PC-9 (cell line): Measurements from ENCODE around the gene SETD6. TPM values are rescaled to one million over a fixed set of nuclear protein-coding genes. Genes with fewer than 3 reads are reported as not detected.
A peak's percentile ranks its signal among the peaks of the same experiment; 100 is the strongest.

Experiments
- BruUV-seq: library from RNA; stranded (reverse); fragments of 400-500 nt; replicated peaks from 2 replicates; lab custom pipeline; 2021; lab: Mats Ljungman, UMichigan
- CTCF ChIA-PET: fragments of 300-600 bp; sonication (Branson Sonifier 250); formaldehyde crosslinking; loops from one replicate; lab custom pipeline; 2022; ENCODE audit warnings: antibody characterized with exemption; lab: Charles Lee
- POLR2A ChIA-PET: fragments of 300-600 bp; sonication (Branson Sonifier 250); formaldehyde crosslinking; loops from one replicate; lab custom pipeline; 2022; ENCODE audit warnings: antibody characterized with exemption; ENCODE audit not compliant: unreplicated experiment; lab: Charles Lee
- DNase-seq, 2 experiments: peaks; one replicate each; pipeline versions ENCODE4 v3.0.0 to v3.0.0-alpha.2; 2015 to 2022; ENCODE audit warnings: mixed read lengths in 1 of 2
- H2AFZ ChIP-seq: fragments of 200-600 bp; sonication (generic); 2 replicates; pipeline ENCODE4 v1.8.1; 2017; ENCODE audit warnings: antibody characterized with exemption
- H3F3A ChIP-seq: fragments of 200-600 bp; sonication (generic); 2 replicates; pipeline ENCODE4 v1.8.1; 2017; ENCODE audit warnings: antibody characterized with exemption, mild to moderate bottlenecking, low read depth; ENCODE audit not compliant: insufficient read depth
- H3K27ac ChIP-seq: fragments of 200-600 bp; sonication (generic); 2 replicates; pipeline ENCODE4 v1.6.1; 2016; ENCODE audit warnings: mixed run types
- H3K27me3 ChIP-seq: fragments of 200-600 bp; sonication (generic); 2 replicates; pipeline ENCODE4 v1.6.1; 2016; ENCODE audit warnings: low read depth, mixed run types; ENCODE audit not compliant: insufficient read depth
- H3K36me3 ChIP-seq: fragments of 200-600 bp; sonication (generic); 2 replicates; pipeline ENCODE4 v1.6.1; 2016; ENCODE audit warnings: low read depth, mixed run types
- H3K4me1 ChIP-seq: fragments of 200-600 bp; sonication (generic); replicated peaks from 2 replicates; pipeline ENCODE4 v1.6.1; 2016; ENCODE audit warnings: mixed run types; ENCODE audit not compliant: insufficient read depth
- H3K4me2 ChIP-seq: fragments of 200-600 bp; sonication (generic); 2 replicates; pipeline ENCODE4 v1.6.1; 2017; ENCODE audit warnings: mixed run types
- H3K4me3 ChIP-seq: fragments of 200-600 bp; sonication (generic); 2 replicates; pipeline ENCODE4 v1.6.1; 2016; ENCODE audit warnings: mixed run types
- H3K79me2 ChIP-seq: fragments of 200-600 bp; sonication (generic); 2 replicates; pipeline ENCODE4 v1.6.1; 2017; ENCODE audit warnings: low read depth, mixed run types
- H3K9me2 ChIP-seq: fragments of 200-600 bp; sonication (generic); 2 replicates; pipeline ENCODE4 v1.8.1; 2017; ENCODE audit warnings: mild to moderate bottlenecking; ENCODE audit not compliant: insufficient read depth
- H3K9me3 ChIP-seq: fragments of 200-600 bp; sonication (generic); 2 replicates; pipeline ENCODE4 v1.8.1; 2016; ENCODE audit warnings: low read depth; ENCODE audit not compliant: insufficient read depth
- H4K20me1 ChIP-seq: fragments of 200-600 bp; sonication (generic); 2 replicates; pipeline ENCODE4 v1.8.1; 2017; ENCODE audit not compliant: insufficient read depth
- CTCF ChIP-seq: fragments of 200-600 bp; sonication (generic); conservative IDR thresholded peaks from 2 replicates; pipeline ENCODE4 v1.6.1; 2017; ENCODE audit warnings: mixed run types, antibody characterized with exemption, mild to moderate bottlenecking, moderate library complexity
- EZH2 ChIP-seq: fragments of 200-600 bp; sonication (generic); IDR thresholded peaks from 2 replicates; pipeline ENCODE4 v1.8.0; 2017; ENCODE audit warnings: antibody characterized with exemption, low read depth
- intact Hi-C: fragments of 100-400 bp; cut with micrococcal nuclease; formaldehyde crosslinking; loops from one replicate; pipeline ENCODE4 v1.10.0; 2022; ENCODE audit not compliant: unreplicated experiment
- total RNA-seq: library from RNA; stranded (reverse); gene quantifications from 2 replicates; pipeline ENCODE4 v1.2.3, GENCODE V29; 2021

Gene SETD6
- total RNA-seq, 1 experiment from 2014 or later: 21.4 TPM

GRCh38 chr16:58500430-58501241, 14.7 kb upstream of the SETD6 start:
- H3F3A ChIP-seq: peaks cover 15% of the 10 kb centered on the region; the same call in 1 of the 2 replicates
- no peaks in the 10 kb centered on the region for H3K27me3 ChIP-seq
- peak overlapping the region; percentile 11; the same call in 1 of the 2 replicates for H3K4me3 ChIP-seq
- H3K79me2 ChIP-seq: no peaks in the 10 kb centered on the region
- no peaks in the 10 kb centered on the region for H3K9me2 ChIP-seq
- TSS peak; percentile 22 for BruUV-seq
- intact Hi-C loops: no loop called here
- H3K36me3 ChIP-seq: no peaks in the 10 kb centered on the region
- TF ChIP-seq CTCF: no peak
- no peak for TF ChIP-seq EZH2
- no peak for DNase-seq
- H2AFZ ChIP-seq: no peak overlapping the region
- 0 out of 2 replicates have a peak, but pooled peaks cover 7% of the 10 kb centered on the region for H3K4me1 ChIP-seq
- peak overlapping the region; percentile 60 for H3K4me2 ChIP-seq
- POLR2A ChIA-PET: interaction anchor here (0.6 kb wide), 3 partner anchors 118 to 577 kb away, joined by 3 to 5 read pairs (median 4); no protein-coding TSS in a partner anchor
- H4K20me1 ChIP-seq: no peaks in the 10 kb centered on the region
- no peaks in the 10 kb centered on the region for H3K9me3 ChIP-seq
- no peak overlapping the region for H3K27ac ChIP-seq
- CTCF ChIA-PET: no interaction called here

GRCh38 chr16:58501242-58502131, 13.8 kb upstream of the SETD6 start:
- intact Hi-C loops: no loop called here
- H3K4me2 ChIP-seq: no peak overlapping the region
- CTCF ChIA-PET: no interaction called here
- H3K9me2 ChIP-seq: no peaks in the 10 kb centered on the region
- H3K36me3 ChIP-seq: no peaks in the 10 kb centered on the region
- H3K27ac ChIP-seq: no peak overlapping the region
- no peaks in the 10 kb centered on the region for H3K79me2 ChIP-seq
- H3K4me3 ChIP-seq: no peak overlapping the region
- POLR2A ChIA-PET: no interaction called here
- peaks cover 13% of the 10 kb centered on the region; the same call in 1 of the 2 replicates for H3F3A ChIP-seq
- BruUV-seq: no TSS peak
- H4K20me1 ChIP-seq: no peaks in the 10 kb centered on the region
- H2AFZ ChIP-seq: no peak overlapping the region
- no peak for TF ChIP-seq EZH2
- no peak for TF ChIP-seq CTCF
- DNase-seq: no peak
- 0 out of 2 replicates have a peak, but pooled peaks cover 7% of the 10 kb centered on the region for H3K4me1 ChIP-seq
- H3K27me3 ChIP-seq: no peaks in the 10 kb centered on the region
- no peaks in the 10 kb centered on the region for H3K9me3 ChIP-seq

- Histone ChIP-seq H3K9me2 (no peaks in the 10 kb centered on the region), H3K36me3 (no peaks in the 10 kb centered on the region), H2AFZ (no peak overlapping the region), H3K79me2 (no peaks in the 10 kb centered on the region), H3K27me3 (no peaks in the 10 kb centered on the region), H4K20me1 (no peaks in the 10 kb centered on the region), H3K4me3 (no peak overlapping the region), H3K9me3 (no peaks in the 10 kb centered on the region), H3K27ac (no peak overlapping the region), H3K4me2 (no peak overlapping the region), H3K4me1 (0 out of 2 replicates have a peak, but pooled peaks cover 7% of the 10 kb centered on the region), H3F3A (peaks cover 6% of the 10 kb centered on the region; the same call in 1 of the 2 replicates)
- DNase-seq: no peak
- BruUV-seq: no TSS peak
- CTCF ChIA-PET: no interaction called here
- no peak for TF ChIP-seq CTCF
- TF ChIP-seq EZH2: no peak
- POLR2A ChIA-PET: no interaction called here
- intact Hi-C loops: no loop called here
Observed at GRCh38 chr16:58502217-58502921, 12.9 kb upstream of the SETD6 start.
